ENCODE measurements around the gene NFATC2IP. TPM values are rescaled to one million over a fixed set of nuclear protein-coding genes. Genes with fewer than 3 reads are reported as not detected.

NFATC2IP gene
- total and polyA plus RNA-seq, 2 of the 13 experiments (the other 11 are each of a cell fraction or from before 2014, with no cell fraction given), result 32.1 to 48.5 TPM

DNA sequence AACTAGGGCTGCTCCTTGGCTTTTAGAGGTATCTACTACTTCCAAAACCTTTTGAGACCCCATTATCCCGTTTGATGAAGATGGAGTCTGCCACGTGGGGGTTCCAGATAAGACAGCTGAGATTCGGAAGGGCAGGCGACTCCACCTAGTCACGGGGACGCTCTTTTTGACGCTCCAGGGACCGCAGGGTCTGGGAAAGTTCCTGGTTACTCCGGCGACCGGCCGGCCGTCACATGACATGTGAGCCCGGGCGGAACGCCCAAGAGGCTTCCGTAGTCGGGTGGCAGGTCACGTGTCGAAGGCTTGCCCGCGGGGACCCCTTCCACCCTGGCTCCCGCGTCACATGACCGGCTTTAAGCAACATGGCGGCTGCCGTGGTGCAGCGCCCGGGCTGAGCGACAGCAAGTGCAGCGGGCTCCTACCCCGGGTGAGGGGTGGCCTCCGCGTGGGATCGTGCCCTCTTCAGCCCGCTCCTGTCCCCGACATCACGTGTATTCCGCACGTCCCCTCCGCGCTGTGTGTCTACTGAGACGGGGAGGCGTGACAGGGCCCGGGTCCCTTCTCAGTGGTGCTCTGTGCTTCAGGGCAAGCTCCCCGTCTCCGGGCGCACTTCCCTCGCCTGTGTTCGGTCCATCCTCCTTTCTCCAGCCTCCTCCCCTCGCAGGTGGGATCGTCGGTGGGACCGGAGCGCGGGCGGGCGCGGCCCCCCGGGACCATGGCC, 23.9 kb downstream of the NFATC2IP start, which contains the start of gene SPNS1 (continued):
- TF ChIP-seq NFAT5 (CRISPR knock-in tag; IDR thresholded peaks at IDR 0.05) (no peak; the same call in 1 of the 2 replicates), ARID3A (IDR thresholded peaks at IDR 0.05; ENCODE audit: low read depth, low read length) (no peak), PAWR (CRISPR knock-in tag; IDR thresholded peaks at IDR 0.05; ENCODE audit: borderline replicate concordance) (0 out of 2 replicates have a peak, but pooled peaks have one; percentile 58), ZNF75D (CRISPR knock-in tag; IDR thresholded peaks at IDR 0.05; ENCODE audit: borderline replicate concordance) (no peak), ZNF225 (CRISPR knock-in tag; IDR thresholded peaks at IDR 0.05) (peak; percentile 88), ZNF841 (CRISPR knock-in tag; IDR thresholded peaks at IDR 0.05; ENCODE audit: borderline replicate concordance) (peak; percentile 85; the same call in 1 of the 2 replicates), TRIM24 (CRISPR knock-in tag; IDR thresholded peaks at IDR 0.05) (no peak)
- TF ChIP-seq, protein P1, sequence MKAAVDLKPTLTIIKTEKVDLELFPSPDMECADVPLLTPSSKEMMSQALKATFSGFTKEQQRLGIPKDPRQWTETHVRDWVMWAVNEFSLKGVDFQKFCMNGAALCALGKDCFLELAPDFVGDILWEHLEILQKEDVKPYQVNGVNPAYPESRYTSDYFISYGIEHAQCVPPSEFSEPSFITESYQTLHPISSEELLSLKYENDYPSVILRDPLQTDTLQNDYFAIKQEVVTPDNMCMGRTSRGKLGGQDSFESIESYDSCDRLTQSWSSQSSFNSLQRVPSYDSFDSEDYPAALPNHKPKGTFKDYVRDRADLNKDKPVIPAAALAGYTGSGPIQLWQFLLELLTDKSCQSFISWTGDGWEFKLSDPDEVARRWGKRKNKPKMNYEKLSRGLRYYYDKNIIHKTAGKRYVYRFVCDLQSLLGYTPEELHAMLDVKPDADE (CRISPR knock-in tag; IDR thresholded peaks at IDR 0.05), result no peak
- TF ChIP-seq, protein P2, sequence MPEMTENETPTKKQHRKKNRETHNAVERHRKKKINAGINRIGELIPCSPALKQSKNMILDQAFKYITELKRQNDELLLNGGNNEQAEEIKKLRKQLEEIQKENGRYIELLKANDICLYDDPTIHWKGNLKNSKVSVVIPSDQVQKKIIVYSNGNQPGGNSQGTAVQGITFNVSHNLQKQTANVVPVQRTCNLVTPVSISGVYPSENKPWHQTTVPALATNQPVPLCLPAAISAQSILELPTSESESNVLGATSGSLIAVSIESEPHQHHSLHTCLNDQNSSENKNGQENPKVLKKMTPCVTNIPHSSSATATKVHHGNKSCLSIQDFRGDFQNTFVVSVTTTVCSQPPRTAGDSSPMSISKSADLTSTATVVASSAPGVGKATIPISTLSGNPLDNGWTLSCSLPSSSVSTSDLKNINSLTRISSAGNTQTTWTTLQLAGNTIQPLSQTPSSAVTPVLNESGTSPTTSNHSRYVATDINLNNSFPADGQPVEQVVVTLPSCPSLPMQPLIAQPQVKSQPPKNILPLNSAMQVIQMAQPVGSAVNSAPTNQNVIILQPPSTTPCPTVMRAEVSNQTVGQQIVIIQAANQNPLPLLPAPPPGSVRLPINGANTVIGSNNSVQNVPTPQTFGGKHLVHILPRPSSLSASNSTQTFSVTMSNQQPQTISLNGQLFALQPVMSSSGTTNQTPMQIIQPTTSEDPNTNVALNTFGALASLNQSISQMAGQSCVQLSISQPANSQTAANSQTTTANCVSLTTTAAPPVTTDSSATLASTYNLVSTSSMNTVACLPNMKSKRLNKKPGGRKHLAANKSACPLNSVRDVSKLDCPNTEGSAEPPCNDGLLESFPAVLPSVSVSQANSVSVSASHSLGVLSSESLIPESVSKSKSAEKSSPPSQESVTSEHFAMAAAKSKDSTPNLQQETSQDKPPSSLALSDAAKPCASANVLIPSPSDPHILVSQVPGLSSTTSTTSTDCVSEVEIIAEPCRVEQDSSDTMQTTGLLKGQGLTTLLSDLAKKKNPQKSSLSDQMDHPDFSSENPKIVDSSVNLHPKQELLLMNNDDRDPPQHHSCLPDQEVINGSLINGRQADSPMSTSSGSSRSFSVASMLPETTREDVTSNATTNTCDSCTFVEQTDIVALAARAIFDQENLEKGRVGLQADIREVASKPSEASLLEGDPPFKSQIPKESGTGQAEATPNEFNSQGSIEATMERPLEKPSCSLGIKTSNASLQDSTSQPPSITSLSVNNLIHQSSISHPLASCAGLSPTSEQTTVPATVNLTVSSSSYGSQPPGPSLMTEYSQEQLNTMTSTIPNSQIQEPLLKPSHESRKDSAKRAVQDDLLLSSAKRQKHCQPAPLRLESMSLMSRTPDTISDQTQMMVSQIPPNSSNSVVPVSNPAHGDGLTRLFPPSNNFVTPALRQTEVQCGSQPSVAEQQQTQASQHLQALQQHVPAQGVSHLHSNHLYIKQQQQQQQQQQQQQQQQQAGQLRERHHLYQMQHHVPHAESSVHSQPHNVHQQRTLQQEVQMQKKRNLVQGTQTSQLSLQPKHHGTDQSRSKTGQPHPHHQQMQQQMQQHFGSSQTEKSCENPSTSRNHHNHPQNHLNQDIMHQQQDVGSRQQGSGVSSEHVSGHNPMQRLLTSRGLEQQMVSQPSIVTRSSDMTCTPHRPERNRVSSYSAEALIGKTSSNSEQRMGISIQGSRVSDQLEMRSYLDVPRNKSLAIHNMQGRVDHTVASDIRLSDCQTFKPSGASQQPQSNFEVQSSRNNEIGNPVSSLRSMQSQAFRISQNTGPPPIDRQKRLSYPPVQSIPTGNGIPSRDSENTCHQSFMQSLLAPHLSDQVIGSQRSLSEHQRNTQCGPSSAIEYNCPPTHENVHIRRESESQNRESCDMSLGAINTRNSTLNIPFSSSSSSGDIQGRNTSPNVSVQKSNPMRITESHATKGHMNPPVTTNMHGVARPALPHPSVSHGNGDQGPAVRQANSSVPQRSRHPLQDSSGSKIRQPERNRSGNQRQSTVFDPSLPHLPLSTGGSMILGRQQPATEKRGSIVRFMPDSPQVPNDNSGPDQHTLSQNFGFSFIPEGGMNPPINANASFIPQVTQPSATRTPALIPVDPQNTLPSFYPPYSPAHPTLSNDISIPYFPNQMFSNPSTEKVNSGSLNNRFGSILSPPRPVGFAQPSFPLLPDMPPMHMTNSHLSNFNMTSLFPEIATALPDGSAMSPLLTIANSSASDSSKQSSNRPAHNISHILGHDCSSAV (CRISPR knock-in tag; IDR thresholded peaks at IDR 0.05; ENCODE audit: borderline replicate concordance), result no peak

Data from HepG2 (cell line).